Raji (cell line): ENCODE results near the gene FHIT.

ENCODE experiments used
- POLR2A ChIP-seq: IDR thresholded peaks from 2 replicates; pipeline ENCODE4 v1.6.1; 2011; ENCODE audit warnings: low read depth, low read length, control low read depth; ENCODE audit not compliant: insufficient read depth

Gene FHIT

DNA sequence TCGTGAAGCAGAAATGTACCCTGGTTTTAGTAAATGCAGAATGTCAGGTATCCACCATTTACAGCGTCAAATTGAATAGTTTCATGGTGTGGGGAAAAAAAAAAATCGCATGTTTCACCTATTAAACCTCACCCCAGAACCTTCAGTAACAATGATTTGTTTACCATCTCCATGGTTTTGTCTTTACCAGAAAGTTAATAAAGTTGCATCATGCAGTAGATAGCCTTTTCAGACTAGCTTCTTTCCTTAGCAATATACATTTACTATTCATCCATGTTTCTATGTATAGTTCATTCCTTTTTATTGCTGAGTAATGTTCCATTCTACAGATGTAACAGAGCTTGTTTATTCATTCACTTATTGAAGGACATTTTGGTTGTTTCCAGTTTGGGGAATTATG, 1066.1 kb downstream of the FHIT start:
- no peak for TF ChIP-seq POLR2A

DNA sequence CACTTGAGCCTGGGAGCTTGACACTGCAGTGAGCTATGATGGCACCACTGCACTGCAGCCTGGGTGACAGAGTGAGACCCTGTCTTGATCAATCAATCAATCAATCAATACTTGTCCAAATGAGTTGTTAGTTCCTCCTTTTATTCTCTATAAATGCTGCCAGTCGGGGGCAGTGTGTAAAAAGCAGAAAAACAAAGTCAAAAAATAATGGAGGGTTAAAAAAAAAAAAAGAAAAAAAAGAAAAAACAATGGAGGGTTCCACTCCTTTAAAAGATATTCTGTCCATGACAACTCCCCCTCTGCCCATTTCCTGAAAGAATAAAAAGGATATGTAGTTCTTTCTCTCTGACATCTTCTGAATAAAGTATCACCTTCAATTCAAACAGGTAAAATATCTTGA, 1068.6 kb downstream of the FHIT start:
- no peak for TF ChIP-seq POLR2A

DNA sequence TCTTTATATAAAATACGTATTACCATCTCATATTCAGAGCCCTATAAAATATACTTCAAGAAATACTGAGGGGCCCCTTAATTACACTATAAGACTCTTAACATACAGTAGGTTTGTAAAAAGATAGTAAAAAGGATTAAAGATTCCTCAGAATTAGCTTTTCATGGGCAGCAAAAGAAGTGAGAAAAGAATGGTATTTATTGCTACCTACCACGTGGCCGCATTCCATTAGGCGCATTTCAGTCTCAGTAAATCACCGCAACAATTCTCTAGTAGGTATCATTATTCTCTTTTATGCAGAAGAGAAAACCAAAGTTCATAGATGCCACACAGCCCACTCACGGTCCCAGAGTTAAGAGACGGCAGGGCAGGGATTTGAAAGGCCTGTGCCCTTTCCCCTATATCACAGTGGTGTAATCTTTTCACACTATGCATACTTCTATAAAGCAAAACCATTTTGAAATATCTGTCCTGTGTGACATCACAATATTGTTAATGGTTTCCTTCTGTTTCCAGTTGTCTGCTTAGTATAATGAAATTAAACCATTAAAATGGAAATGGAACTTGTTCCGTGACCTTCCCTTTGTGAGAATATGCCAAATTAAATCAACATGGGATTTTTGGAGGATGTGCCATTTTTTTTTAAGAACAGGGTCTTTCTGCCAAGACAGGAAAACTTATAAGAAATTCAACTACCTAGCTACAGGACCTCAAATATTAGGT, 1072.2 kb downstream of the FHIT start:
- no peak for TF ChIP-seq POLR2A

DNA sequence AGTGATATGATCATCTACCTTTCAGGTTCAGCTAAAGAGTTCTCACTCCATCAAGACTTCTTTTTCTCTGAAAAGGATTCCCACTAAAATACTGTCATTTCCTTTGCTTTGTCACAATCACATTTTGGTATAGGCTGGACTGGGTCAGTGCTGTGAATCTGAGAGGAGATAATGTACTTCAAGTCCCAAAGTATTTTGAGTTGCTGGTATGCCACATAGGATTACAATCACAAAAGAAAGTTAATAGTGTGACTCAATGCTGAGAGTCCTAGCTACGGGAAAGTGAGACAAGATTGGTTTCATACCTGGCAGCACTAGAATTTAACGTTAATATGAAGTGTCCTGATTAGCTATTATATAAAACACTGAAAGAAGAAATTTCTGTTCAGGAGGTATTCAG, 1073.5 kb downstream of the FHIT start:
- TF ChIP-seq POLR2A, result no peak

DNA sequence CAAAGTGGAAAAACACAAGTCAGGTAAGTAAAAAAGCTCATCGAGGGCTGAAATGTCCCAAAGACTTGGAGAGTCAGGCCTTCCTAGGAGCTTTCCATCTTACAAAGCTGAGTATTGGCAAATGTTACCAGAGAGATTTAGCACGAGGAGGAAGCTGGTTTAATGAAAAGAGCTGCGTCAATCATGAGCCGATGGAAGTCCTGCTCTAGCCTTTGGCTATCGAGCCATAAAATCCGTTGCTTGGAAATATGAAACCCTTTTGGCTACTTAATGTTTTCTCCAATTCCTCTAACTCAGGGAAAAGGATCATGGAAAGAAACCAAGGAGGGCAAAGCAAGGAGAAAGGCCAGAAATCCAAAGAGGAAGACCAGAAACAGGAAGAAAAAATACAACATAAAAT, 1074.6 kb downstream of the FHIT start:
- no peak for TF ChIP-seq POLR2A

DNA sequence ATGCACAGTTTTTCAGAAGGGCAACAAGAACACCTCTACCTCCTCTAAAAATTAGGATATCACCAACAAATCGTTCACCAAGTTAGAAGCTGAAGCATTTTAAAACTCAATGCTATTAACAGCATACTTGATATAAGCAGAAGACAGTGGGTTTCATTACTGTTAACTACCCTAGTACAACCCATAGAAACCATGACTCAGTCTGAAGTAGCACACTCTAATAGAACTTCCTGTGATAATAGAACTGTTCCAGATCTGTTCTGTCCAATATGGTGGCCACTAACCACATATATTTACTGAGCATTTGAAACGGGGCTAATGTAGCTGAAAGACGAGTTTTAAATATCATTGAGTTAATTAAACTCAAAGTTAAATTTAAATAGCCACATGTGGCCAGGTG, 1075.6 kb downstream of the FHIT start:
- no peak for TF ChIP-seq POLR2A

DNA sequence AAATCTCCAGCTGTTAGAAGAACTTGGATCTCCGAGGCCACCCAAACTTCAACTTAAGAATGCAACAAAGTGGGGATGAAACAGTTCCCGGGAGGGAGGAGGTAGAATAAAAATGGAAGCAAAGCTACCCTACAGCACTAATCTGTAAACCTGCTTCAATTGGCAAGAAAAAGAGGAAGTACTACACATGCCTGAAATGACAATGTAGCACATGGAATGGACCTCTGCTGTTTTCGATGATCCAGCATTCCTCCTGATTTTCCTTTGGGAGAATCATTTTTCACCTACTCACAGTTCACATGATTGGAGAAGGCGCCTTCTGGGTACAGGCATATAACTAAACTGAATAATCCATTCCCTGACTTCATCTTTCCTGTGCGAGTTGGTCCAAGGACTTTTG, 1081.5 kb downstream of the FHIT start:
- no peak for TF ChIP-seq POLR2A

DNA sequence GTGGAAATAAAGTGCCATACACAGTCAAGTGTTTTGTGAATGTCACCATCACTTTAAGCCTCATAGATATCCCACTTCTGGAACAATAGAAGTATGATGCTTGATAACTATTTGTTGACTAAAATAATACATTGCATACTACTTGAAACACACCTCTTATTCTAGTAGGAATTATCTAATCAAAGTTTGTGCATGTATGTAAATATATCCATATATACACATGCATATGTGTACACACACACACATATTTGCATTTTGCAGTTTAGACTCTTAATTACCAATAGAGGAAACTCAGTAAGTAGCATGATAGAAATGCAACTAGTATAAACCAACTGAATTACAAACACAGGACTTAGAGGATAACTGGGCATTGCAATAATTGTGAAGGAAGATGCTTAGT, 1084.1 kb downstream of the FHIT start:
- no peak for TF ChIP-seq POLR2A

DNA sequence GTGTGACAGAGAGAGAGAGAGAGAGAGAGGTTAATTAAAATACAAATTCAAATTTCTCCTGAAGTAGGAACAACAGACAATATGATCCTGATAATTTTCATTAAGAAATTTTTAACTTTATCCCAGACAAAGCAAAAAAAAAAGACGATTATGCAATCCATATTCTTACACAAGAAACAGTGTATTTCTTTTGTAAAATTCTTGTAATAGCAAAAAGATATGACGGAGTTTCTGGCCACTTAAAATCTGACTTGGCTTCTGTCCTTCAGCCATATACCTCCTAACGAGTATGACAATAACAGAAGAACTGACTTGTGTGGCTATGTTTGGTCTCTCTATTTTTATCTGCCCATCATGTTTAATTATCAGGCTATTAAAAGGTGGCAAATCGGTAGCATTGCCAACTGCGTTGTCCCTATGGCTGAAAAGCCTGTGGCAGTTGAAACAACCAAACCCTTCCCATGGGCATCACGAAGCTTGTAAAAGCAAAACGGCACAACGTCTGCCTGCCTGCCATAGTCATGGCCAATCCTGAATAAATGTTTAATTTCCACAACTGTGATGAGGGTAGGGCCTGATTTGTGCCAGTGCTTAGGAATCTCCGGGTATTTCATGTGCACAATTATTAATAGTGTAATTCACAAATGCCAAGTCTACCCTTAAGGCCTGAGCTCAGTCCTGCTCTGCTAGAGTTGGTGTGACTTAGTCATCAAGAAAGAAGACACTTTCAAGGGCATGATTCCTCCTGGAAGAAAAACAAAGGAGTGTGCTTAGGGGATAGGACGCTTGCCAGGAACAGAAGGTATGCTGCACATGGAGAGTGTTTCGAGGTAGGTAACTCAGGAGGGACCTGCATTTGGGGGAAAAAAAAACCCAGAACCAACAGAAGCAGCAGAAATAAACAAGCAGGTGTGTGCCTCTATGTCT, 1090.2 kb downstream of the FHIT start:
- no peak for TF ChIP-seq POLR2A

DNA sequence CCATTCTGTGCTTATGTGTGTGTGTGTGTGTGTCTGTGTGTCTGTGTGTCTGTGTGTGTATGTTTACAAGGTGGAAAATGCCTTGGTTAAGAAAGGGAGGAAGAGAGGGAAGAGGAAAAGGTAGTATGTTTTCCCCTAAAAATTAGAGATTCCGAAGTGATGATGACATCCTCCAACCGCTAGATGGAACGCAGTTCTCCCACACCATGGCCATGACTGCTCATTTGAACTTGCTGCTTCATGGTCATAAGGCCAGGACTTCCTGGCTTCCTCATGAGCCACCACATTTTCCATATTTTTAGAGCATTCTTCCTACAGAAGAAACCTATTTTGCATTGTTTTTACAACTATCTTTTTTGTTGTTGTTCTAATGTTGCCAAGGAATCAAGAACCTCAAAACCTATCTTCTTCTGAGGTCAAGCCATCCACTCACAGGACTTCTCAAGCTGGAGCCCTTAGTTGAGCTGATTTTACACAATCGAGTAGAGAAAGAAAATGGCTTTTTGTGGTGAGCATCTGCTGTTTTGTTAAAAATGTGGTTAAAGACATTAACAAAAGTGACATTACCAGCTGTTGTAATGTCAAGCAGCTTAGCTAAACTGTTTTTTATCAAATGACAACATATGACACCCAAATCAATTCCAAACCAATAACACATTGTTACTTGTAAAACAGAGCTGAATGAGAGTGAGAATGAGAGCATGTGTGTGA, 1091.0 kb downstream of the FHIT start:
- TF ChIP-seq POLR2A, result no peak

DNA sequence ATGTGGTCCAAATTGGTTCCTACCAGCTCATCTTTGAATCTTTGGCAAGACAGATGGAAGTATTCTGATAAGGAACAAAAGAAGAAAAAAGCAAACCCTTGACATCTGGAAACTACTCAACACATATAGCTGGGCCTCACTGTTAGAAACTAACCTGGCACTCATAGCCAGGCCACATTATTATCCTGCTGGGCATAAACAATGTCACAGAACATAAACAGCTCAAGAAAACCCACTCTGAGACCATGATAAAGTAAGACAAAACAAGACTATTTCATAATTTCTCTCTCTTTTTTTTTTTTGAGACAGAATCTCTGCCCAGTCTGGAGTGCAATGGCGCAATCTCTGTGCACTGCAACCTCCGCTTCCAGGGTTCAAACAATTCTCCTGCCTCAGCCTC, 1093.2 kb downstream of the FHIT start:
- TF ChIP-seq POLR2A, result no peak

DNA sequence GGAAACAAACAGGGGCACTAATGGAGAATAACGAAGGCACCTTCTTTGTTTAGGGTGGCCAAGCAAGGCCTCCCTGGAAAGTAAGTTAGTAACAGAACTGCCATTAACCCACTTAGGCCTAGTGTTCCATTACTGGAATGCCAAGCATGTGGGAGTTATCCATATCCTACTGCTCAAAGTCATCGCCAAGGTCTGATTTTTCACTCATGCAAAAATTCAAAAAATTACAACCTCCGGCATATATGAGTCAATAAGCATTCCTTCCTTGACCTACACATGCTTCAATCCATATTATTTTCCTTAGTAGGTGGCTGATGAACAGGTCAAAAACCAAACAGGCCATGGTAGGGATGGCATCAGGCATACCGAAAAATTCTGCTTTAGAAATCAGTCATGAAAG, 1097.2 kb downstream of the FHIT start:
- no peak for TF ChIP-seq POLR2A

DNA sequence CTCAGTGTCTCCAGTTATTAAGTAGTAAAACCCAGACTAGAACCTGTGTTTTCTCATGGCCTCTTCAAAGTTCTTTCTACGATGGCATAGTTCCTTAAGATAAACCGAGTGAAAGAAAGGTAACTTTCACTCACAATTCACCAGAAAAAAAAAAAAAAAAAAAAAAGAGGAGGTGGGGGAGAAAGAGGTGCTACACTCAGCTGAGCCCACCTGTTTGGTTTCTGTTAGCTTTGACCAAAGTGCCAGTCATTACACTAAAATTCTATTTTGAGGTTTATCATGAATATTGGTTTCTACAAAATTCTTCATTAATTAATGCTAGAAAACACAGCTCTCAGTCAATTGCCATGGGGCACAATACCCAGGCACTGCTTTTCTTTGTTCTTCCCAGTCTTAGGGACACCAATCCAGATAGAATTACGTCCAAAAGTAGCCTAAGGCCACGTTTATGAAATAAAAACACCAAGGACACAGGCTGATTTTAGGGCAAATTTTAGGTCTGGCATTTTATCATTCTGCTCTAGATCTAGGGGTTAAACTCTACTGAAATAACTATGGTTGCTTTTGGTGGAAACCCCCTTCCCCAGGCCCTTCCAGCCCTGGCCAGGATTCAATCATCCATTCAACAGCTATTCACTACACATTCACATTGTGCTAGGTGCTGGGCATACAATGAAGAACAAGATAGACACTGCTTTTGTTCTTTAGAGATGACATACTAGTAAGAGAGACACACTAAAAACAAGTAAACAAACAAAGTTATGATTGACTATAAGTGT, 1097.8 kb downstream of the FHIT start:
- no peak for TF ChIP-seq POLR2A

DNA sequence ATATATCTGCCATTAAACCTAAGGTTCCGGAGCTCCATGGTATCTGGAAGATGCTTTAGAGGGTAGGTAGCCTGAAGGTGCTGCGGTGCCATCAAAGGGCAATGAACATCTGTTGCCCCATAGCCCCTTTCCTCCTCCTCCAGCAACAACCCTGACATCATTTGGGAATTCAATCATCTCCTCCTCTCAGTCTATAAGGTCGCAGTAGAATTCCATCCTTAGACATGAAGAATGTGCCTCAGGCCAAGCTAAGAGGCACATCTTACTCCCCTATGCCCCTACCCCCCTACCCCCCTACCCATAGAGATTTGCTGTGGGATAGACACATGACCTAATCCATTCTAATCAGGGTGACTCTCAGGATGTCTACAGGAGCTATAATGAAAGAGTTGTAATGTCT, 1101.8 kb downstream of the FHIT start:
- no peak for TF ChIP-seq POLR2A
